Choroid plexus epithelial cell (primary cell): ENCODE results near the gene FXYD5.
"Not testable (repeated sequence)": the region's sequence is repeated elsewhere in the genome, so short reads cannot be mapped to it uniquely, and the experiment has no call there.

Experiments
- DNase-seq: peaks from one replicate; pipeline ENCODE4 v3.0.0-alpha.2; 2010; ENCODE audit warnings: low read depth
- H3K4me3 ChIP-seq: 2 replicates; pipeline ENCODE4 v1.5.1; 2011; ENCODE audit warnings: low read depth, mild to moderate bottlenecking, control low read depth, low read length, moderate library complexity
- CTCF ChIP-seq: conservative IDR thresholded peaks from 2 replicates; pipeline ENCODE4 v1.5.1; 2011; ENCODE audit warnings: low read depth, mild to moderate bottlenecking, control low read depth, inconsistent platforms, low read length, moderate library complexity

The FXYD5 gene

GRCh38 chr19:35144259-35144599 is 10.3 kb upstream of the FXYD5 start:
- no peak for TF ChIP-seq CTCF
- no peak overlapping the region for H3K4me3 ChIP-seq
- no peak for DNase-seq

GRCh38 chr19:35144600-35145436 is 9.7 kb upstream of the FXYD5 start:
- H3K4me3 ChIP-seq: no peak overlapping the region
- no peak for TF ChIP-seq CTCF
- DNase-seq: no peak

GRCh38 chr19:35146746-35147459 is 7.6 kb upstream of the FXYD5 start:
- no peak for TF ChIP-seq CTCF
- H3K4me3 ChIP-seq: no peak overlapping the region
- DNase-seq: no peak

- no peak for TF ChIP-seq CTCF
- no peak overlapping the region for H3K4me3 ChIP-seq
- no peak for DNase-seq
Observed at GRCh38 chr19:35149463-35149862, 5.1 kb upstream of the FXYD5 start.

GRCh38 chr19:35150445-35150844 is 4.1 kb upstream of the FXYD5 start:
- TF ChIP-seq CTCF: no peak
- H3K4me3 ChIP-seq: no peak overlapping the region
- DNase-seq: no peak

GRCh38 chr19:35151273-35152065 is 3.1 kb upstream of the FXYD5 start:
- TF ChIP-seq CTCF: no peak
- DNase-seq: no peak

GRCh38 chr19:35153129-35153522 is 1.4 kb upstream of the FXYD5 start:
- not testable (repeated sequence) for DNase-seq, H3K4me3 ChIP-seq

More at GRCh38 chr19:35151273-35152065, 3.1 kb upstream of the FXYD5 start:
- H3K4me3 ChIP-seq: no peak overlapping the region
